ENCODE data around the gene ANKRD34B. TPM values are rescaled to one million over a fixed set of nuclear protein-coding genes. Genes with fewer than 3 reads are reported as not detected.

ANKRD34B gene
- total RNA-seq, 1 experiment from 2014 or later: not detected

DNA sequence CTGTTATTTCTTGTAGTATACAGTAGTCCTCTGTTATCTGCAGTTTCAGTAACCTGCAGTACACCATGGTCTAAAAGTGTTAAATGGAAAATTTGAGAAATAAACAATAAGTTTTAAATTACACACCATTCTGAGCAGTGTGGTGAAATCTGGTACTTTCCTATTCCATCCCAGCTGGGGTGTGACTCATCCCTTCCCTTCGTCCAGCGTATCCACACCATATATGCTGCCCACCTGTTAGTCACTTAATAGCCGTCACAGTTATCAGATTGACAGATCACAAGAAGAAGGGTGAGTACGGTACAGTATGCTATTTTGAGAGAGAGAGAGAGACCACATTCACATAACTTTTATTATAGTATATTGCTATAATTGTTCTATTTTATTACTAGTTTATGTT is 53.3 kb downstream of the ANKRD34B start:
- DNase-seq (ENCODE audit: low read depth, low spot score): peak; percentile 36
- Histone ChIP-seq H3K4me3 (replicated peaks in 1 of 2; ENCODE audit: low read depth in 1 of 2, low read length in 2 of 2) (no peak overlapping the region), H3K4me1 (ENCODE audit: control insufficient read depth in 1 of 2, insufficient read depth in 2 of 2, low read length in 2 of 2) (peaks cover 0 to 5% of the 10 kb centered on the region in 2 experiments; a peak in 2 of 4 replicates), H4K20me1 (ENCODE audit: insufficient read depth) (no peaks in the 10 kb centered on the region), H3K9me2 (ENCODE audit: insufficient read depth) (no peaks in the 10 kb centered on the region), H3K27me3 (ENCODE audit: insufficient read depth, low read length) (no peaks in the 10 kb centered on the region), H3K9me3 (ENCODE audit: control insufficient read depth in 1 of 2, insufficient read depth in 1 of 2, low read depth in 1 of 2, low read length in 2 of 2) (no peaks in the 10 kb centered on the region), H3K36me3 (ENCODE audit: control insufficient read depth in 1 of 2, insufficient read depth in 2 of 2, low read length in 2 of 2) (no peaks in the 10 kb centered on the region), H3K79me2 (ENCODE audit: insufficient read depth, low read length) (no peaks in the 10 kb centered on the region), H3K9ac (ENCODE audit: low read length) (no peak overlapping the region), H3K27ac (ENCODE audit: low read depth, low read length) (no peak overlapping the region), H3K4me2 (ENCODE audit: low read length) (peak overlapping the region; percentile 35; the same call in 1 of the 2 replicates), H2AFZ (ENCODE audit: low read depth, low read length, poor library complexity, severe bottlenecking) (peak overlapping the region; percentile 65)
- ChIA-PET RAD21 (ENCODE audit: low non-redundant PET in 1 of 2, low total read pairs in 2 of 2, uncharacterized antibody in 2 of 2, unreplicated experiment in 2 of 2) (no interaction called here), CTCF (no interaction called here), POLR2A (no interaction called here)
- BruUV-seq (replicated peaks): no TSS peak
- ATAC-seq: peak; percentile 89
- intact Hi-C loops (cut with micrococcal nuclease): no loop called here
- TF ChIP-seq FOSL1 (IDR thresholded peaks at IDR 0.05; ENCODE audit: low read depth) (peak; percentile 33; the same call in 1 of the 2 replicates), JUND (IDR thresholded peaks at IDR 0.05) (peak; percentile 60), SRF (IDR thresholded peaks at IDR 0.05; ENCODE audit: low read depth) (no peak; the same call in 1 of the 2 replicates)

DNA sequence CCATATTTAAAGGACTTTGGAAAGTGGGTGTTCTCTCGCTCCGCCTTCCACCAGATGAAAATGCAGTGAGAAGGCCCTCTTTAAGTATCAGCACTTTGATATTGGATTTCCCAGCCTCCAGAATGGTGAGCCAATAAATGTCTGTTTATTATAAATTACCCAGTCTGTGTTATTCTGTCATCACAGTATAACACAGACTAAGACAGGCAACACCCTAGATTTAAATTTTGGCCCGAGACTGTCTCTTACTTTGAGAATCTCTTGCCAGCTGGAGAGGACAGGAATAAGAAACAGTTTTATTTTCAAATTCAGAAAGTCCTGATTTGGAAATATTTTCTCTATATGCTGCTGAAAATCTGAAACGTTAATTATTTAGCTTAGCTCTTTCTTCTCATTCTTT is 60.7 kb downstream of the ANKRD34B start:
- Histone ChIP-seq H3K36me3 (ENCODE audit: control insufficient read depth in 1 of 2, insufficient read depth in 2 of 2, low read length in 2 of 2) (no peaks in the 10 kb centered on the region), H3K27me3 (ENCODE audit: insufficient read depth, low read length) (no peaks in the 10 kb centered on the region), H3K9me3 (ENCODE audit: control insufficient read depth in 1 of 2, insufficient read depth in 1 of 2, low read depth in 1 of 2, low read length in 2 of 2) (no peaks in the 10 kb centered on the region), H3K9me2 (ENCODE audit: insufficient read depth) (no peaks in the 10 kb centered on the region), H3K79me2 (ENCODE audit: insufficient read depth, low read length) (no peaks in the 10 kb centered on the region), H4K20me1 (ENCODE audit: insufficient read depth) (no peaks in the 10 kb centered on the region), H3K9ac (ENCODE audit: low read length) (no peak overlapping the region), H2AFZ (ENCODE audit: low read depth, low read length, poor library complexity, severe bottlenecking) (no peak overlapping the region), H3K4me2 (ENCODE audit: low read length) (no peak overlapping the region), H3K4me3 (replicated peaks in 1 of 2; ENCODE audit: low read depth in 1 of 2, low read length in 2 of 2) (no peak overlapping the region), H3K27ac (ENCODE audit: low read depth, low read length) (no peak overlapping the region), H3K4me1 (ENCODE audit: control insufficient read depth in 1 of 2, insufficient read depth in 2 of 2, low read length in 2 of 2) (no peaks in the 10 kb centered on the region)
- intact Hi-C loops (cut with micrococcal nuclease): no loop called here
- POLR2A ChIA-PET: no interaction called here
- ATAC-seq (no peak), DNase-seq (ENCODE audit: low read depth, low spot score) (no peak)
- CTCF ChIA-PET: no interaction called here
- no TSS peak for BruUV-seq (replicated peaks)
- RAD21 ChIA-PET (ENCODE audit: low non-redundant PET in 1 of 2, low total read pairs in 2 of 2, uncharacterized antibody in 2 of 2, unreplicated experiment in 2 of 2): no interaction called here
- no peak for TF ChIP-seq SP1 (IDR thresholded peaks at IDR 0.05; ENCODE audit: low read depth)
- TF ChIP-seq, protein P1, sequence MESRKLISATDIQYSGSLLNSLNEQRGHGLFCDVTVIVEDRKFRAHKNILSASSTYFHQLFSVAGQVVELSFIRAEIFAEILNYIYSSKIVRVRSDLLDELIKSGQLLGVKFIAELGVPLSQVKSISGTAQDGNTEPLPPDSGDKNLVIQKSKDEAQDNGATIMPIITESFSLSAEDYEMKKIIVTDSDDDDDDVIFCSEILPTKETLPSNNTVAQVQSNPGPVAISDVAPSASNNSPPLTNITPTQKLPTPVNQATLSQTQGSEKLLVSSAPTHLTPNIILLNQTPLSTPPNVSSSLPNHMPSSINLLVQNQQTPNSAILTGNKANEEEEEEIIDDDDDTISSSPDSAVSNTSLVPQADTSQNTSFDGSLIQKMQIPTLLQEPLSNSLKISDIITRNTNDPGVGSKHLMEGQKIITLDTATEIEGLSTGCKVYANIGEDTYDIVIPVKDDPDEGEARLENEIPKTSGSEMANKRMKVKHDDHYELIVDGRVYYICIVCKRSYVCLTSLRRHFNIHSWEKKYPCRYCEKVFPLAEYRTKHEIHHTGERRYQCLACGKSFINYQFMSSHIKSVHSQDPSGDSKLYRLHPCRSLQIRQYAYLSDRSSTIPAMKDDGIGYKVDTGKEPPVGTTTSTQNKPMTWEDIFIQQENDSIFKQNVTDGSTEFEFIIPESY (IDR thresholded peaks at IDR 0.05; ENCODE audit: extremely low read depth, insufficient replicate concordance, low read length): no peak
- no peak for TF ChIP-seq CEBPB (IDR thresholded peaks at IDR 0.05; ENCODE audit: low read depth)
- TF ChIP-seq MAX (IDR thresholded peaks at IDR 0.05): no peak
- no peak for TF ChIP-seq ATF3 (IDR thresholded peaks at IDR 0.05)
- no peak for TF ChIP-seq POLR2AphosphoS5 (IDR thresholded peaks at IDR 0.05; ENCODE audit: low read depth, low read length)
- TF ChIP-seq TCF7L2 (IDR thresholded peaks at IDR 0.05; ENCODE audit: borderline replicate concordance, extremely low read depth, insufficient read depth, insufficient read length): no peak
- no peak for TF ChIP-seq ZFX (IDR thresholded peaks at IDR 0.05)
- TF ChIP-seq POLR2A (IDR thresholded peaks at IDR 0.05; ENCODE audit: borderline replicate concordance, extremely low read depth, insufficient read depth, insufficient read length): no peak
- no peak for TF ChIP-seq CTCF (IDR thresholded peaks at IDR 0.05 in 2 of 3, conservative IDR thresholded peaks at IDR 0.05 in 1 of 3; ENCODE audit: borderline replicate concordance in 1 of 3, insufficient read depth in 1 of 3, low read depth in 2 of 3, low read length in 2 of 3)
- no peak for TF ChIP-seq CBX3 (IDR thresholded peaks at IDR 0.05; ENCODE audit: low read depth)
- TF ChIP-seq ELF1 (IDR thresholded peaks at IDR 0.05; ENCODE audit: borderline replicate concordance, low read depth): no peak
- no peak for TF ChIP-seq EGR1 (IDR thresholded peaks at IDR 0.05; ENCODE audit: low read depth)
- no peak for TF ChIP-seq ZNF274 (IDR thresholded peaks at IDR 0.05; ENCODE audit: low read depth, low read length)
- no peak for TF ChIP-seq EZH2 (IDR thresholded peaks at IDR 0.05)
- TF ChIP-seq SIN3A (IDR thresholded peaks at IDR 0.05; ENCODE audit: low read depth): no peak
- no peak for TF ChIP-seq JUND (IDR thresholded peaks at IDR 0.05)

Measured in HCT116 (cell line).